ENCODE data around the gene RUSF1. TPM values are rescaled to one million over a fixed set of nuclear protein-coding genes. Genes with fewer than 3 reads are reported as not detected.
"Not testable (repeated sequence)": the region's sequence is repeated elsewhere in the genome, so short reads cannot be mapped to it uniquely, and the experiment has no call there.

The RUSF1 gene
- total RNA-seq, 2 donors from 2014 or later = 56.7 to 60.7 TPM

DNA sequence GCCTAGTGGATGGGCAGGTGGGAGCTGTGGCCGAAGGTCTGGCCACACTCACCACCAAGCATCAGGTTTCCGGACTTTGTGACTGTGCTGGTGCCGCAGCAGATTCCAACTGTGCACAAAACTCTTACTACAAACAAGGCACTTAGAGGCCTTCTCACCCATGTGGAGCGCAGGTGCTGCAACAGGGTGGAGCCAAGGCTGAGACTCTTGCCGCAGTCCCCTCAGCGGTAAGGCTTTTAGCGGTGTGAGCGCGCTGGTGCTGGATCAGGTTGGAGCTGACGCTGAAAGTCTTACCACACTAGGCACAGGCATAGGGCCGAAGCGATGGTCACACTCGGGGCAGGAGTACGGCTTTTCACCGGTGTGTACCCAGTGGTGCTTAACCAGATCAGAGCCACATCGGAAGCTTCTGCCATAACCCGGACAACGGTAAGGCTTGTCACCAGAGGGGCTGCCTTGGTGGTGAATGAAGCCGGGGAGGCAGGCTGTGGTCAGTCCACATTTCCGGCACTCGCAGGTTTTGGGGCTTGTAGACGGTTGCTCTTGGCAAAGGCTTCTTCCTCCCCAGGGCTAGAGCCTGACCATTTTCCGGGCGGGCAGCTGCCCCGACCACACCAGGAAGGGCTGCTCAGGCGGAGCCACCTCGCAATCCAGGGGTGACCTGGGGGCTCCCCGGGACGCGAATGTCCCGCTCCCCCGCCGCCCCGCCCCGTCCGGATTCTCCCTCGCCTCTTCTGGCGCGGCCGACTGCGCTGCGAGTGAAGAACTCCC, 49.9 kb downstream of the RUSF1 start:
- no peaks in the 10 kb centered on the region for H3K27me3 Mint-ChIP-seq
- H3K27ac Mint-ChIP-seq = peak overlapping the region; percentile 83
- DNase-seq (peak; percentile 49 to 57 (median 57)), ATAC-seq (peak; percentile 15)
- no peaks in the 10 kb centered on the region for H3K9me3 ChIP-seq (ENCODE audit: control insufficient read depth, low read length, poor library complexity, severe bottlenecking)
- H3K4me3 Mint-ChIP-seq = peak overlapping the region; percentile 91
- H3K4me1 Mint-ChIP-seq = peaks cover 29% of the 10 kb centered on the region
- H3K36me3 Mint-ChIP-seq (ENCODE audit: low read depth) = no peaks in the 10 kb centered on the region

DNA sequence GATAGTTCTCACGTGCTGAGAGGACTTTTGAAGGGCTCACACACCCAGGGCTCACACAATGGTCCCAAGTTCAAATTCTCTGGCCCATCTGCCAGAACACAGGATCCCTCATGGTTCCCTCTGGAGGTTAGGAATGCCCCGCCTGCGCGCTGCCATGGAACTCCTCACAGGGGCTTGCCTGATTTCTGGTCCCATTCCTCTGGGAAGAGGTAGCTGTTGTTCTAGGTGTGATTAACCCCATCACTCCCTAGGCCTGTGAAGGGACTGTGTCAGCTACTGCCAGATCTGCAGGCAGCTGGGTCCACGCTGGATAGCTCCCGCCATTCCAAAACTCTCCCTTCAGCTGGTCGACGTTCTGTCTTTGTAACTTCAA, 51.2 kb downstream of the RUSF1 start:
- H3K4me3 Mint-ChIP-seq = no peak overlapping the region

DNA sequence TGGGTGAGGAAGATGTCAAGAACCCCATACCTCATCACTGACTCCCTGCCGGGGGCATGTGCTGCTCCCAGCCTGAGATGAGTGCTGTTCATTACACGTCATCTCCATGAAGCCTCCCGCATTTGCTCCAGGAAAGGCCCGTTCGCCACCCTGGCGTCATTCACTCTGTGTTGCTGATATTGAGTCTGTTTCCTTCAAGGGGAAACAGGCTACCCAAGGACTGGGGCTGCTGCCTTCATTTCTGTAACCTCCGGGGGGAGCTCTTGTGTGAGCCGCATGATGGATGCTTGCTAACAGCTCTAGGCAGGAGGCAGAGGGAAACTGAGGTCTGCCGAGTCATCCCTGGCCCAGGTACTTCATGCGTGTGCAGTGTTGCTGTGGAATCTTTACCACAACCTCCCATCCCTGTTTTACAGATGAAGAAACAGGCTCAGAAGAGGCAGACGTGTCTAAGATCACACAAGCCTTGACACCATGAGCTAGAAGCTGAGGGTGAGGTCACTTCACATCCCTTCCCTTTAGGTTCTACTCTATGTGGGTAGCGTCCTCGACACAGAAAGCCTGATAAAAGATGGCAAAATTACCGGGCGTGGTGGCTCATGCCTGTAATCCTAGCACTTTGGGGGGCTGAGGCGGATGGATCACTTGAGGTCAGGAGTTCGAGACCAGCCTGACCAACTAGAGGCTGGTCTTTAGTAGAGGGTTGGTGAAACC, 52.4 kb downstream of the RUSF1 start:
- no peaks in the 10 kb centered on the region for H3K36me3 Mint-ChIP-seq (ENCODE audit: low read depth)
- peaks cover 38% of the 10 kb centered on the region for H3K4me1 Mint-ChIP-seq
- ATAC-seq (no peak), DNase-seq (no peak)
- H3K9me3 ChIP-seq (ENCODE audit: control insufficient read depth, low read length, poor library complexity, severe bottlenecking) = no peaks in the 10 kb centered on the region
- H3K27ac Mint-ChIP-seq = peak overlapping the region; percentile 16
- H3K4me3 Mint-ChIP-seq = peak overlapping the region; percentile 7
- no peaks in the 10 kb centered on the region for H3K27me3 Mint-ChIP-seq

More for the DNA sequence above, 51.2 kb downstream of the RUSF1 start:
- no peaks in the 10 kb centered on the region for H3K9me3 ChIP-seq (ENCODE audit: control insufficient read depth, low read length, poor library complexity, severe bottlenecking)
- Mint-ChIP-seq H3K4me1 (peaks cover 33% of the 10 kb centered on the region), H3K27ac (peak overlapping the region; percentile 83), H3K27me3 (no peaks in the 10 kb centered on the region), H3K36me3 (ENCODE audit: low read depth) (no peaks in the 10 kb centered on the region)
- ATAC-seq (no peak), DNase-seq (no peak)

DNA sequence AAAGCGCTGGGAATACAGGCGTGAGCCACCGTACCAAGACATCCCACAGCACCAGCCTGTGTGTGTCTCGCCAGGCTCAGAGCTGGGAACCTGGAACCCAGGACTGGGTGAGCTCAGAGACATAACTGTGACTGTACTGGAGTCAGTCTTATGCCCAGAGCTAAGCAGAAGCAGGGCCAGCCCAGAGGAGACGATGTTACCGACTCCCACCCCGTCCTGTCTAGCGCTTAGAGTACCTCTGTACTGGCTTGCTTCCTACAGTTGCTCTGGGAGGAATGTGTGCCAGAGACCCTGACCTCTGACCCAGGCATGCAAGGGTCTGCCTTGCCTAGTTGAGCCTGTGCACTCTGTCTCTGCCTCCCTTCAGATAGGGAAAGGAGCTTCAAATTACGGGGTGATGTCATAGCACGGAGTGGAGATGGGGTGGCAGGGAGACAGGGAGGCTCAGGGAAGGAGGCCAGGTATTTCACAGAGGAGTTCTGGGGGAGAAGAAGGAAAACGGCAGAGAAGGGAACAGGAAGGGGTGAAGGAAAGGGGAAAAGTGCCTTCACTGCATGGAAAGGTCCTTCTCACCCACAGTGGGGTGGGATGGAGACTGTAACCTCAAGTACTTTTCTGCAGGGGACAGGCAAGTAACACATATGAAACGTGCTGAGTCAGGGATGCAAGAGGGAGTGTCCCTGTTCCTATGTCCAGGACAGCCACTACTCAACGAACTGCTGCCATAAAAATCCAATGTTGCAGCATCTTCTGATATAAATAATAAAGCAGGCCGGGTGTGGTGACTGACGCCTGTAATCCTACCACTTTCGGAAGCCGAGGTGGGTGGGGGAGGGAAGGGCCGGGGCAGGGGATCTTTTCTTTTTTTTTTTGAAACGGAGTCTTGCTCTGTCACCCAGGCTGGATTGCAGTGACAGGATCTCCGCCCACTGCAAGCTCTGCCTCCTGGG, 54.7 kb downstream of the RUSF1 start:
- DNase-seq (no peak), ATAC-seq (no peak)
- no peaks in the 10 kb centered on the region for H3K27me3 Mint-ChIP-seq
- H3K9me3 ChIP-seq (ENCODE audit: control insufficient read depth, low read length, poor library complexity, severe bottlenecking) = no peaks in the 10 kb centered on the region
- no peak overlapping the region for H3K4me3 Mint-ChIP-seq
- no peaks in the 10 kb centered on the region for H3K36me3 Mint-ChIP-seq (ENCODE audit: low read depth)
- H3K27ac Mint-ChIP-seq = peak overlapping the region; percentile 49
- peaks cover 30% of the 10 kb centered on the region for H3K4me1 Mint-ChIP-seq

DNA sequence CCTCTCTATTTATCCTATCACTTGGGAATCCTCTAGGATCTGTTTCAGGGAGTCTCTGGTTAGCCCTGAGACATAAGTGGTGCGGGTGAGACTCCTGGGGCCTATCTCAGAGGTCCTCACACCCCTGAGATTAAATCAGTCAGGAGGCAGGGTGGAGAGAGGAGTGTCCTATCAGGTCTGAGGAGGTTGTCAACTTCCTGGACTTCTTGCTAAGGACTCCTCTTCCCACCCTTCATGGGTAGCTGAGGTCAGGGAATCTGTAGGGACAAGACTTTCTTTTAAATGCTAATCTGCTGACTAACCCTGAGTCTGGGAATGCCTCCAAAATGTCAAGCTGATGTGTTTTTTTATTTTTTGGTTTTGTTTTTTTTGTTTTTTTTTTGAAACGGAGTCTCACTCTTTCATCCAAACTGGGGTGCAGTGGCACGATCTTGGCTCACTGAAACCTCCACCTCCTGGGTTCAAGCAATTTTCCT, 55.5 kb downstream of the RUSF1 start:
- peaks cover 23% of the 10 kb centered on the region for H3K4me1 Mint-ChIP-seq
- H3K9me3 ChIP-seq (ENCODE audit: control insufficient read depth, low read length, poor library complexity, severe bottlenecking) = no peaks in the 10 kb centered on the region
- no peak for ATAC-seq
- no peak overlapping the region for H3K27ac Mint-ChIP-seq
- H3K4me3 Mint-ChIP-seq = no peak overlapping the region
- H3K27me3 Mint-ChIP-seq = no peaks in the 10 kb centered on the region
- H3K36me3 Mint-ChIP-seq (ENCODE audit: low read depth) = no peaks in the 10 kb centered on the region
- DNase-seq = no peak

DNA sequence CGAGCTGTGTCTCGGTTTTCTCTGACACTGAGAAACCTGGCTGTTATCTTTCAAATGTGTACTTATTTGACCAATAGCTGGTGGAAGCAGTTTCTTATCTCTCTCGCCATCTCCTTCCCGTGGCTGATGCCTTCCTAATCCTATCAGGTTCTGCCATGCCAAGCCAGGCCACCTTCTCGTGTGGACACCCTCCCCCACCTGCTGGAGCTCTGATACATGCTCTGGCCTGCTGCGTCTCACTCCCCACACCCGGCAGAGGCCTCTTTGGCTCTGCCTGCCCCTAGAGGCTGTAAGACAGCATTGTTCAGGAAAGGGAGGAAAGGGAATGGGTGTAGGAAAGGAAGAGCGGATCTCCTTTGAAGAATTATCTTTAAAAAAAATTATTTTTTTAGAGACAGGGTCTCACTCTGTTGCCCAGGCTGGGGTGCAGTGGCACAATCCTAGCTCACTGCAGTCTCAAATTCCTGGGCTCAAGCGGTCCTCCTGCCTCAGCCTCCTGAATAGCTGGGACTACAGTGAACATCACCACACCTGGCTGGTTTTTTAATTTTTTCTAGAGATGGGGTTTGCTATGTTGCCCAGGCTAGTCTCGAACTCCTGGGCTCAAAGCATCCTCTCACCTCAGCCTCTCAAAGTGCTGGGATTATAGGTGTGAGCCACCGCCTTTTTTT, 56.4 kb downstream of the RUSF1 start:
- Mint-ChIP-seq H3K36me3 (ENCODE audit: low read depth) (no peaks in the 10 kb centered on the region), H3K27me3 (no peaks in the 10 kb centered on the region), H3K27ac (no peak overlapping the region), H3K4me3 (no peak overlapping the region), H3K4me1 (peaks cover 23% of the 10 kb centered on the region)
- DNase-seq (no peak), ATAC-seq (peak; percentile 36)
- no peaks in the 10 kb centered on the region for H3K9me3 ChIP-seq (ENCODE audit: control insufficient read depth, low read length, poor library complexity, severe bottlenecking)

DNA sequence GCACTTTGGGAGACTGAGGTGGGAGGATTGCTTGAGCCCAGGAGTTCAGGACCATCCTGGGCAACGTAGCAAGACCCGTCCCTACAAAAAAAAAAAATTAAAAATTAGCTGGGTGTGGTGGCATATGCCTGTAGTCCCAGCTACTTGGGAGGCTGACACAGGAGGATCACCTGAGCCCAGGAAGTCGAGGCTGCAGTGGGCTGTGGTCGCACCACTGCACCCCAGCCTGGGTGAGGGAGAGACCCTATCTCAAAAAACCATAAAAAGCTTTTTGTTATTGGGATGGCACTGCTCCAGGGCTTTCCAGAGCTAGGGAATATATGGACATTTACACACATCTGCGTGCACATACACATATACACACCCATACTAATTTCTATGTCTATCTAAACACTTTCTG, 57.0 kb downstream of the RUSF1 start:
- H3K4me1 Mint-ChIP-seq = peaks cover 23% of the 10 kb centered on the region
- no peak for DNase-seq
- no peak overlapping the region for H3K4me3 Mint-ChIP-seq
- H3K27me3 Mint-ChIP-seq = no peaks in the 10 kb centered on the region
- H3K9me3 ChIP-seq (ENCODE audit: control insufficient read depth, low read length, poor library complexity, severe bottlenecking) = no peaks in the 10 kb centered on the region
- no peaks in the 10 kb centered on the region for H3K36me3 Mint-ChIP-seq (ENCODE audit: low read depth)
- H3K27ac Mint-ChIP-seq = peak overlapping the region; percentile 47
- ATAC-seq = no peak

DNA sequence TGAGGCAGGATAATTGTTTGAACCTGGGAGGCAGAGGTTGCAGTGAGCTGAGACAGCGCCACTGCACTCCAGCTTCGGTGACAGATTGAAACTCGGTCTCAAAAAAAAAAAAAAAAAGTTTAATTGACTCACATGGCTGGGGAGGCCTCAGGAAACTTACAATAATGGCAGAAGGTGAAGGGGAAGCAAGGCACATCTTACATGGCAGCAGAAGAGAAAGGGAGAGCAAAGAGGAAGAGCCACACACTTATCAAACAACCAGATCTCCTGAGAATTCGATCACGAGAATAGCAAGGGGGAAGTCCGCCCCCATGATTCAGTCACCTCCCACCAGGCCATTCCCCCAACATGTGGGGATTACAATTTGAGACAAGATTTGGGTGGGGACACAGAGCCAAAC, 62.3 kb downstream of the RUSF1 start:
- ATAC-seq; H3K4me1 Mint-ChIP-seq; H3K27me3 Mint-ChIP-seq; H3K27ac Mint-ChIP-seq; H3K9me3 ChIP-seq (ENCODE audit: control insufficient read depth, low read length, poor library complexity, severe bottlenecking); H3K36me3 Mint-ChIP-seq (ENCODE audit: low read depth); H3K4me3 Mint-ChIP-seq; DNase-seq: not testable (repeated sequence)

DNA sequence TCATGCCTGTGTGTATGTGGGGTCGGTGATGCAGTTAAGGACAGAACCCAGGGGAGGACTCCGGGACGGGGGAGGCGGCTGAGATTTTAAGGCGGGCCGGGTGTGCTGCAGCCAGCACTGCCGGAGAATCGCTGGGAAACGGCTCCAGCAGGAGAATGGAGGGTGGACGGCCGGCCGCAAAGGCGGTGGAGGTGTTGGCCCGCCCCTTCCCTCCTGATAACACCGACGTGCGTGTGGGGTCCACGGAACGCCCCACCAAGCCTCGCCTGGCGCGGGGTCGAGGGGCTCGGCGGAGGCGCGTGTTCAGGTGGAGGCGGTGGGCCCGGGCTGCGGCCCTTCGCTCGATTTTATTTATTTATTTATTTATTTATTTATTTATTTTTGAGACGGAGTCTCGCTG, 66.2 kb downstream of the RUSF1 start:
- Mint-ChIP-seq H3K36me3 (ENCODE audit: low read depth) (no peaks in the 10 kb centered on the region), H3K27me3 (no peaks in the 10 kb centered on the region), H3K27ac (no peak overlapping the region), H3K4me3 (peak overlapping the region; percentile 85), H3K4me1 (peaks cover 12% of the 10 kb centered on the region)
- ATAC-seq (no peak), DNase-seq (no peak)
- H3K9me3 ChIP-seq (ENCODE audit: control insufficient read depth, low read length, poor library complexity, severe bottlenecking) = no peaks in the 10 kb centered on the region

DNA sequence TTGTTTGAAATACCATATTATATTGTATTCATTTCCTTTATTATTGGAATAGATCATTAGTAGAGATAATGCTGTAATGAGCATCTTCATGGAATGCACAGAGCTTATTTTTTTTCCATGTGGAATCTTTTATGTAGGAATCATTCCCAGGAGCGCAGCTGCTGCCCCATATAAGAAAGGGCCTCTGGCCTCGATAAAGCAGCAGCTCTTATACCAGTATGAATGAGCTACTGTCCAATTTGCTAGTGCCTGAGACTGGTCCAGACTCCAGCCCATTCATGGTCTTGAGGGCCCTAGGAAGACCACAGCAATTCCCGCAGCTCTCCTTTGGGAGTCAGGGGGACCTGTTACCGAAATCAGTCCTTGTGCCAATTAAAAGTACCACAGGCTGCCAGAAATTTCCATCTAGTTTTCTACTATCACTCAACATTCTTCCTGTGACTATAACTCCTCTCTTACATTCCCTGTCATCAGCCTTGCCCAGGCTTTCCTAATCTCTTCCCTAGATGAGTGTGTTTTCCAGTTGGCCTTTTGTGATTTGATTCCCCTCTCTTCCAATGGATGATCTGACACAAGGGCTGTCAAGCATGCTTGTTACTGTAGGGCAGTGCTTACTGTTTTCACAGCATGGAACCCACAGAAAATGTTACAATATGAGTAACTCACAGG, 67.5 kb downstream of the RUSF1 start:
- Mint-ChIP-seq H3K27ac (no peak overlapping the region), H3K4me1 (peaks cover 10% of the 10 kb centered on the region), H3K36me3 (ENCODE audit: low read depth) (no peaks in the 10 kb centered on the region), H3K27me3 (no peaks in the 10 kb centered on the region), H3K4me3 (no peak overlapping the region)
- DNase-seq (no peak), ATAC-seq (no peak)
- H3K9me3 ChIP-seq (ENCODE audit: control insufficient read depth, low read length, poor library complexity, severe bottlenecking) = no peaks in the 10 kb centered on the region

DNA sequence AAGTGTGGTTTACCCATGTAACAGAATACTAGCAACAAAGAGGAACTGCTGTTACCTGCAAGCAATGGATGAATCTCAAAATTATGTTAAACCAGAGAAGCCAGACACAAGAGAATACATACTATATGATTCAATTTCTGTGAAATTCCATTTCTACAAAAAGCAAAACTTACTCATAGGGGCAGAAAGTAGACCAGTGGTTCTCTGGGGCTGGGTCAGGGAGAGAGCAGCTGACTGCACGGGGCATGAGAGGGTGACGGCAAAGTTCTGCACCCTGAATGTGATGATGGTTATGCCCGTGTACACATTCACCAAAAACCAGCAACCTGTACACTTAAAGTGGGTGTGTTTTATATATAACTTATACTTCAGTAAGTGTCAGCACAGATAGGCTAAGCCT, 68.7 kb downstream of the RUSF1 start:
- no peak for ATAC-seq
- no peak overlapping the region for H3K27ac Mint-ChIP-seq

More for the DNA sequence above, 68.7 kb downstream of the RUSF1 start:
- Mint-ChIP-seq H3K4me3 (no peak overlapping the region), H3K4me1 (peaks cover 10% of the 10 kb centered on the region), H3K27me3 (no peaks in the 10 kb centered on the region), H3K36me3 (ENCODE audit: low read depth) (no peaks in the 10 kb centered on the region)
- DNase-seq = no peak
- no peaks in the 10 kb centered on the region for H3K9me3 ChIP-seq (ENCODE audit: control insufficient read depth, low read length, poor library complexity, severe bottlenecking)

Data from T-helper 17 cell (primary cell).